ENCODE results near the gene DHRSX.
"Not testable (repeated sequence)": the region's sequence is repeated elsewhere in the genome, so short reads cannot be mapped to it uniquely, and the experiment has no call there.

Gene DHRSX

DNA sequence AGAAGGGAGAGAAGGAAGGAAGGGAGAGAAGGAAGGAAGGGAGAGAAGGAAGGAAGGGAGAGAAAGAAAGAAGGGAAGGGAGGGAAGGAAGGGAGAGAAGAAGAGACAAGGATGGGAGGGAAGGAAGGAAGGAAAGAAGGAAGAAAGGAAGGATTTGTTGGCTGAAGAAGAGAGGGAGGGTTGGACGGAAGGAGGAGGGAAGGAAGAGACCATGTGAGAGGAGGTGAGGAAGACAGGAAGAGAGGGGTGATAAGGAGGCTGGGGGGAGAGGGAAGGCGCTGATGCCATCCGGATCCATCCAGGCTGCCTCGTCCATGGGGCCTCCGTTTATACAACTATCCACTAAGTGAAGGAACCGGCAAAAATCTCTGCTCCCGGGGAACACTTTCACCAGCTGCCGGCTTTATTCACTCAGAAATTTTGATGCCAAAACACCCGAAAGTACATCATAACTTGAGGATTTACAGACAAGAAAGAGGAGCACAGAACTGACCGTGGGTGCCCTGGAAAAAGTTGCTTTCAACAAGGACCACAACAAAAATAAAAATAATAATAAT, 14.9 kb downstream of the DHRSX start:
- no peak overlapping the region for H3K4me3 ChIP-seq (ENCODE audit: low read depth, low read length)
- no peak for DNase-seq (ENCODE audit: low read depth)
- TF ChIP-seq MYC (IDR thresholded peaks at IDR 0.05; ENCODE audit: low read depth, low read length) (no peak), POLR2A (IDR thresholded peaks at IDR 0.05; ENCODE audit: extremely low read depth, insufficient read length) (no peak)
- TF ChIP-seq, protein P1, sequence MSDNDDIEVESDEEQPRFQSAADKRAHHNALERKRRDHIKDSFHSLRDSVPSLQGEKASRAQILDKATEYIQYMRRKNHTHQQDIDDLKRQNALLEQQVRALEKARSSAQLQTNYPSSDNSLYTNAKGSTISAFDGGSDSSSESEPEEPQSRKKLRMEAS (IDR thresholded peaks at IDR 0.05; ENCODE audit: low read depth, low read length), result no peak
- TF ChIP-seq, protein P2, sequence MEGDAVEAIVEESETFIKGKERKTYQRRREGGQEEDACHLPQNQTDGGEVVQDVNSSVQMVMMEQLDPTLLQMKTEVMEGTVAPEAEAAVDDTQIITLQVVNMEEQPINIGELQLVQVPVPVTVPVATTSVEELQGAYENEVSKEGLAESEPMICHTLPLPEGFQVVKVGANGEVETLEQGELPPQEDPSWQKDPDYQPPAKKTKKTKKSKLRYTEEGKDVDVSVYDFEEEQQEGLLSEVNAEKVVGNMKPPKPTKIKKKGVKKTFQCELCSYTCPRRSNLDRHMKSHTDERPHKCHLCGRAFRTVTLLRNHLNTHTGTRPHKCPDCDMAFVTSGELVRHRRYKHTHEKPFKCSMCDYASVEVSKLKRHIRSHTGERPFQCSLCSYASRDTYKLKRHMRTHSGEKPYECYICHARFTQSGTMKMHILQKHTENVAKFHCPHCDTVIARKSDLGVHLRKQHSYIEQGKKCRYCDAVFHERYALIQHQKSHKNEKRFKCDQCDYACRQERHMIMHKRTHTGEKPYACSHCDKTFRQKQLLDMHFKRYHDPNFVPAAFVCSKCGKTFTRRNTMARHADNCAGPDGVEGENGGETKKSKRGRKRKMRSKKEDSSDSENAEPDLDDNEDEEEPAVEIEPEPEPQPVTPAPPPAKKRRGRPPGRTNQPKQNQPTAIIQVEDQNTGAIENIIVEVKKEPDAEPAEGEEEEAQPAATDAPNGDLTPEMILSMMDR (IDR thresholded peaks at IDR 0.05; ENCODE audit: low read depth, low read length), result no peak

DNA sequence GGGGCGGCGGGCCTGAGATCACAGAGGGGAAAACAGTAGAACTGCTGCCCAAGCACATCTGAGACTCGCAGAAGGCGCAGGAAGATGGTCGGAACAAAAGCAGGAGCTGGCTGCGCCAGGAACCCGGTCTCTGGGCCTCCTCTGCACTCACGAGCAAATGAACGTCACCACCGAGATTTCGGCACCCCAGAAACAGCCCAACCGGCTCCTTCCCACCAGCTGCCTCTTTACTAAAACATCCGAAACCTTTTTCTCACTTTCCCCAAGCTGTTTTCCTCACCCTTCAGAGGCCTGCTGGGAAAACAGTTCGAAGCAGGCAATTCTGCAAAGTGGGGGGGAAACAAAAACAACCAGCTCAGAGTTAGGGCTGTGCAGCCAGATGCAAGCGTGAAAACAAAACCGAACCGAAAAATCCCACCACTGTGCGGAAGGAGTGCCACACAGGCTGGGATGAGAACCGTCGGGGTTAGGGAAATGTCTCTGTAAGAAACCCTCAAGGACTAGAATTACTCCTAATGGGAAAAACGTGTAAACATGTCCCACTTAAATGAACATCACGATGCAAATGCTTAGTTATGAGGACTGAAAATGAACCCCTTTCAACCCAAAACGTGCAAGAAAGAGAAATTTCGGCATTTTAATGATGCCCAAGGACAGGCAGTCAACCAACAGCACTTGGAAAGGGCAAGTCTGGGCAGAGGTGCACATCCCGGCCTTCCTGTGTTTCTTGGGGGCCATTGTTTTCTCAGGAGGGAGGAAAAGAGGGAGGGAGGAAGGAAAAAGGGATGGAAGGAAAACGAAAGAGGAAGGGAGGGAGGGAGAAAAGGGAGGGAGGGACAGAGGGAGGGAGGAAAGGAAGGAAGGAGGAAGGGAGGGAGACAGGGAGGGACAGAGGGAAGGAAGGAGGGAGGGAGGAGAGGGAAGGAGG, 15.8 kb downstream of the DHRSX start:
- TF ChIP-seq, protein P2 (IDR thresholded peaks at IDR 0.05; ENCODE audit: low read depth, low read length), result no peak
- TF ChIP-seq POLR2A (IDR thresholded peaks at IDR 0.05; ENCODE audit: extremely low read depth, insufficient read length) (no peak), MYC (IDR thresholded peaks at IDR 0.05; ENCODE audit: low read depth, low read length) (no peak)
- TF ChIP-seq, protein P1 (IDR thresholded peaks at IDR 0.05; ENCODE audit: low read depth, low read length), result no peak
- H3K4me3 ChIP-seq (ENCODE audit: low read depth, low read length), result no peak overlapping the region
- no peak for DNase-seq (ENCODE audit: low read depth)

DNA sequence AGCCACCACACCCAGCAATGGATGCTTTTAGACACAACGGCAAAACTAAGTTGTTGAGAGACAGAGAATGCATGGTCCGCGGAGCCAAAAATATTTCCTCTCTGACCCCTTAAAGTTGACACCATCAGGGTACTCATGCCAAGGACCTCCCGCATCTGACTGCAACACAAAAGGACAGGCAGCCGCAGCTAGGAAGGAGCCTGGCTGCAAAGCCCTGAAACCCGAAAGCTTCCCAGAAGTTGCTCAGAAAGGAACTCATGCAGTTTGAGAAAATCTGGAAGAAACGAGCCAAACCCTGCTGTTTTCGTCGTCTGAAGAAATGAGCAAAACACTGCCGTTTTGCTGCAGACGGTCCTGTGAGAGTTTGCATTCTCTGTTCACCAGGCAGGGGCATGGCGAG, 16.5 kb downstream of the DHRSX start:
- TF ChIP-seq, protein P2 (IDR thresholded peaks at IDR 0.05; ENCODE audit: low read depth, low read length), result no peak
- TF ChIP-seq POLR2A (IDR thresholded peaks at IDR 0.05; ENCODE audit: extremely low read depth, insufficient read length) (no peak), MYC (IDR thresholded peaks at IDR 0.05; ENCODE audit: low read depth, low read length) (no peak)
- TF ChIP-seq, protein P1 (IDR thresholded peaks at IDR 0.05; ENCODE audit: low read depth, low read length), result no peak
- DNase-seq (ENCODE audit: low read depth), result no peak
- no peak overlapping the region for H3K4me3 ChIP-seq (ENCODE audit: low read depth, low read length)

DNA sequence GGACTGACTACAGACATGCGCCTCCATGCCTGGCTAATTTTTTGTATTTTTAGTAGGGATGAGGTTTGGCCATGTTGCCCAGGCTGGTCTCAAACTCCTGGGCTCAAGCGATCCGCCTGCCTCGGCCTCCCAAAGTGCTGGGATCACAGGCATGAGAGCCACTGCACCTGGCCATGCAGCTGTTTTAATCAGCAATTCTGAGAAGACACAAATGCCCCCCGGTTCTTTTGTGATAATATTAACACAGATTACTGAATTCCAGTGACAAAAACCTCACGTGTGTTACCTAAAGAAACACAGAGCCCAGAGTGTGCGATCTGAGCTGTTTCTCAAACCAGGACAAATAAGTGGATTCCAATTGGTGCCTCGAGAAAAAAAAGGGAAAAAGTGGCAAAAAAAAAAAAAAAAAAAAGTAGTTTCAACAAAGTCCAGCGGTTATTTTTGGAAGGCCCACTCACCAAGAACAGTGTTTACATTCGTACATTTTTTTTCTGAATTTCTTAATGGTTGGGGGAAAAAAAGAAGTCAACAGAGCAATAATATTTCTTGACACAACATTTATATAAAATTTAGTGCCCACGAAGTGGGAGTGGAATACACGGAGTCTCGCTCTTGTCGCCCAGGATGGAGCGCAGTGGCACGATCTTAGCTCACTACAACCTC, 17.2 kb downstream of the DHRSX start:
- H3K4me3 ChIP-seq (ENCODE audit: low read depth, low read length), result no peak overlapping the region
- no peak for DNase-seq (ENCODE audit: low read depth)
- no peak for TF ChIP-seq MYC (IDR thresholded peaks at IDR 0.05; ENCODE audit: low read depth, low read length)
- TF ChIP-seq, protein P1 (IDR thresholded peaks at IDR 0.05; ENCODE audit: low read depth, low read length), result no peak
- TF ChIP-seq, protein P2 (IDR thresholded peaks at IDR 0.05; ENCODE audit: low read depth, low read length), result no peak
- TF ChIP-seq POLR2A (IDR thresholded peaks at IDR 0.05; ENCODE audit: extremely low read depth, insufficient read length), result no peak

DNA sequence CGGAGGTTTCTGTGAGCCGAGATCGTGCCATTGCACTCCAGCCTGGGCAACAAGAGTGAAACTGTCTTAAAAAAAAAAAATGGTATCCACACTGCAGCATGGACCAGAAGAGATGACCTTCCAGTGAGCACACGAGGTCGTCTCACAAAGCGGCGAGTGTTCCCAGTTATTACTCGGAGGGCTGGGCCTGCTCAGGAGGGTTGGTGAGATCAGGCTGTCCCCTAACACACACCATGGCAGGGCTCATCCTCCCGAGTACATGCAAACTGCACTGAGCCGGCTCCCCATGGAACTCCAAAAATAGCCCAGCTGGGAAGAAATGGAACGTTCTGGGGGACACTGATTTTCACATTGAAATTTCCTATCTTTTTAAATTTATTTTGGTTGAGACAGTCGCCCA, 19.2 kb downstream of the DHRSX start:
- H3K4me3 ChIP-seq (ENCODE audit: low read depth, low read length); DNase-seq (ENCODE audit: low read depth): not testable (repeated sequence)

DNA sequence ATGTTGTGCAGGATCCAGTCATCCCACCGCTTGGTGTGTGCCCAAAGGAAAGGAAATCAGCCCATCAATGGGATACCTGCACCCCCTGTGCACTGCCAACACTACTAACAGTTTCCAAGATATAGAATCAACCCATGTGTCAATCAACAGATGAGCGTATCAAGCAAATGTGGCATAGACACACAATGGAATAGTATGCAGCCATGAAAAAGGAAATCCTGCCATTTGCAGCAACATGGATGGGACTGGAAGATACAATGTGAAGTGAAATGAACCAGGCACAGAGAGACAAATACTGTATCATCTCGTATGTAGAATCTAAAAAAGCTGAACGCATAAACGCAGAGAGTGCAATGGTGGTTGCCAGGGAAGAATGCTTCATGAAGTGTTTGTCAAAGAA, 20.8 kb downstream of the DHRSX start:
- not testable (repeated sequence) for DNase-seq (ENCODE audit: low read depth); H3K4me3 ChIP-seq (ENCODE audit: low read depth, low read length)

All from NB4 (cell line).